DND-41 (cell line): ENCODE data around the gene DNAH2.

Experiments
- EZH2 ChIP-seq: IDR thresholded peaks from 3 replicates; pipeline ENCODE4 v1.6.1; 2012; ENCODE audit warnings: borderline replicate concordance, low read depth, mild to moderate bottlenecking, moderate library complexity, low read length, inconsistent platforms; ENCODE audit not compliant: severe bottlenecking
- TF ChIP-seq, protein P1 (sequence below): IDR thresholded peaks from 2 replicates; pipeline ENCODE4 v1.5.1; 2012; ENCODE audit warnings: borderline replicate concordance, low read length, moderate library complexity, mild to moderate bottlenecking; ENCODE audit not compliant: poor library complexity, severe bottlenecking; ENCODE audit errors: extremely low read depth

DNA sequence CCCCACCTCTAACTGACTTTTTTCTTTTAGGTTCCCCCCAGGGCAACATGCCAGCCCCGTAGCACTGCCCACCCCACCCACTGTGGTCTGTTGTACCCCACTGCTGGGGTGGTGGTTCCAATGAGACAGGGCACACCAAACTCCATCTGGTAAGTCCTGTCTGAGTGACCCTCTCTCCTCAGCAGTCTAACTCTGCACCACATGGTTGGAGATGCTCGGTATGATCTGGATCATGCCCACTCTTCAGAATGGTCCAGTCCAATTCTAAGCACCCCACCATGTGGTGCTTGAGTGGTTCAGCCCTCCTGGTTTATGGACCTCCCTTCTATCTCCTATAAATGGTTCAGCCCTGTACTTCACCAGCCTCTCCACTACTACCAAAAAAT, 122.3 kb downstream of the DNAH2 start:
- TF ChIP-seq, protein P1, sequence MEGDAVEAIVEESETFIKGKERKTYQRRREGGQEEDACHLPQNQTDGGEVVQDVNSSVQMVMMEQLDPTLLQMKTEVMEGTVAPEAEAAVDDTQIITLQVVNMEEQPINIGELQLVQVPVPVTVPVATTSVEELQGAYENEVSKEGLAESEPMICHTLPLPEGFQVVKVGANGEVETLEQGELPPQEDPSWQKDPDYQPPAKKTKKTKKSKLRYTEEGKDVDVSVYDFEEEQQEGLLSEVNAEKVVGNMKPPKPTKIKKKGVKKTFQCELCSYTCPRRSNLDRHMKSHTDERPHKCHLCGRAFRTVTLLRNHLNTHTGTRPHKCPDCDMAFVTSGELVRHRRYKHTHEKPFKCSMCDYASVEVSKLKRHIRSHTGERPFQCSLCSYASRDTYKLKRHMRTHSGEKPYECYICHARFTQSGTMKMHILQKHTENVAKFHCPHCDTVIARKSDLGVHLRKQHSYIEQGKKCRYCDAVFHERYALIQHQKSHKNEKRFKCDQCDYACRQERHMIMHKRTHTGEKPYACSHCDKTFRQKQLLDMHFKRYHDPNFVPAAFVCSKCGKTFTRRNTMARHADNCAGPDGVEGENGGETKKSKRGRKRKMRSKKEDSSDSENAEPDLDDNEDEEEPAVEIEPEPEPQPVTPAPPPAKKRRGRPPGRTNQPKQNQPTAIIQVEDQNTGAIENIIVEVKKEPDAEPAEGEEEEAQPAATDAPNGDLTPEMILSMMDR = no peak
- TF ChIP-seq EZH2 = no peak
